ENCODE results near the gene SLC4A7.
"Not testable (repeated sequence)": the region's sequence is repeated elsewhere in the genome, so short reads cannot be mapped to it uniquely, and the experiment has no call there.

The SLC4A7 gene

GRCh38 chr3:27424812-27425521 is 59.2 kb downstream of the SLC4A7 start:
- 100% methylated on average over 1 of the region's 13 CpGs for WGBS (ENCODE audit: extremely low coverage, insufficient coverage, low lambda C conversion rate)

DNA sequence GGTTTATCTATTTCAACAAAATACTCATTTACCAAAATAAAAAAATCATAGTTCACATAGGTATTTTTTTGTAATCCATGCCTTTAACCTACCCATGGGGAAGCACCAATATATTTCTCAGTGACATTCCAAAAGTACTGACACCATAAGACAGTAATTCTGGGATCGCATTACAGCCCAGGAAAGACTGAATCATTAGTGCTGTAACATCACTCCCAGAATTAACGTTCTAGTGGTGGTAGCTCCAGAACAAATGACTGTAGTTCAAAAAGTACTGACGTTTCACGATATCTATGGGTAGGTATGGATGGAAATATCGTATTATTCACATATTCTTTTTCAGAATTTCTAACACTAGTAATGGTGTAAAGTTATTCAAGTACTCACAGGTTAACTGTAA is 60.7 kb downstream of the SLC4A7 start:
- Histone ChIP-seq H4K8ac (ENCODE audit: low read depth, low read length) (no peak overlapping the region), H3K23ac (ENCODE audit: low read length) (no peak overlapping the region), H4K5ac (ENCODE audit: low read length) (no peak overlapping the region), H3K36me3 (ENCODE audit: control insufficient read depth, insufficient read depth, low read length) (no peaks in the 10 kb centered on the region), H3K79me2 (ENCODE audit: control insufficient read depth, insufficient read depth, low read length) (no peaks in the 10 kb centered on the region), H3K4me3 (ENCODE audit: low read length) (no peak overlapping the region), H2BK5ac (ENCODE audit: low read length) (no peak overlapping the region), H3K4me1 (ENCODE audit: control insufficient read depth, low read depth, low read length) (no peaks in the 10 kb centered on the region), H3K4ac (ENCODE audit: low read depth, low read length) (no peak overlapping the region), H3K79me1 (ENCODE audit: low read length) (peaks cover 1% of the 10 kb centered on the region), H3K56ac (ENCODE audit: low read length) (no peak overlapping the region), H2BK15ac (replicated peaks; ENCODE audit: low read depth) (no peak overlapping the region), H2AK5ac (ENCODE audit: low read length) (no peak overlapping the region), H3K18ac (ENCODE audit: low read length) (no peak overlapping the region), H3K4me2 (ENCODE audit: low read length) (no peak overlapping the region), H3K9ac (ENCODE audit: low read length) (no peak overlapping the region), H3K27me3 (ENCODE audit: insufficient read depth, low read length, poor library complexity) (peaks cover 2% of the 10 kb centered on the region), H3K27ac (ENCODE audit: low read depth, low read length) (no peak overlapping the region), H2BK120ac (ENCODE audit: low read depth, low read length) (no peak overlapping the region)
- DNase-seq = peak; percentile 54
- WGBS (ENCODE audit: extremely low coverage, insufficient coverage, low lambda C conversion rate) = no CpG with 5 or more reads among the region's 5 CpGs

More at GRCh38 chr3:27424812-27425521, 59.2 kb downstream of the SLC4A7 start:
- H3K9ac ChIP-seq (ENCODE audit: low read length); H4K5ac ChIP-seq (ENCODE audit: low read length); H3K36me3 ChIP-seq (ENCODE audit: control insufficient read depth, insufficient read depth, low read length); H3K4me2 ChIP-seq (ENCODE audit: low read length); H4K8ac ChIP-seq (ENCODE audit: low read depth, low read length); H3K27me3 ChIP-seq (ENCODE audit: insufficient read depth, low read length, poor library complexity); H2AK5ac ChIP-seq (ENCODE audit: low read length); H3K56ac ChIP-seq (ENCODE audit: low read length); H3K79me2 ChIP-seq (ENCODE audit: control insufficient read depth, insufficient read depth, low read length); H3K4me3 ChIP-seq (ENCODE audit: low read length); DNase-seq; H3K4me1 ChIP-seq (ENCODE audit: control insufficient read depth, low read depth, low read length); H3K4ac ChIP-seq (ENCODE audit: low read depth, low read length); H2BK5ac ChIP-seq (ENCODE audit: low read length); H3K18ac ChIP-seq (ENCODE audit: low read length); H3K23ac ChIP-seq (ENCODE audit: low read length); H3K27ac ChIP-seq (ENCODE audit: low read depth, low read length); H3K79me1 ChIP-seq (ENCODE audit: low read length); H2BK120ac ChIP-seq (ENCODE audit: low read depth, low read length); H2BK15ac ChIP-seq (replicated peaks; ENCODE audit: low read depth): not testable (repeated sequence)

DNA sequence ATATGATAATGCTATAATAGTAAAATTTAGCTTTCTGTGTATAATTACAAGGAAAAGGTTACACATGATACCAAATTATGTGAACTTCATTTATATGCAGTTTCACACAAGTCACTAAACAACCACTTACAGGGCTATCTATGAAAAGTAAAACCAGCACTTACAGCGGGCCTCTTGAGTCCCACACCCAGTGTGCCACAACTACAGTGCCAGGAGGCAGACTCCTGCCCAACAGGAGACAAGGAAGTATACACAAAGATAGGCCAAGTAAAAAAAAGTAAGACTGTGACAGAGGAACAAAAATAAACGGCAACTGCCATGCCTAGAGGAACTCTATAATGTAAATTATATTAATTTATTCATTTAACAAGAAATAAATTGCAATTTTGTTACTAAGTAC is 61.6 kb downstream of the SLC4A7 start:
- no peaks in the 10 kb centered on the region for H3K36me3 ChIP-seq (ENCODE audit: control insufficient read depth, insufficient read depth, low read length)
- H3K4me2 ChIP-seq (ENCODE audit: low read length) = no peak overlapping the region
- no peak overlapping the region for H3K27ac ChIP-seq (ENCODE audit: low read depth, low read length)
- H3K27me3 ChIP-seq (ENCODE audit: insufficient read depth, low read length, poor library complexity) = peaks cover 2% of the 10 kb centered on the region
- no peak overlapping the region for H4K8ac ChIP-seq (ENCODE audit: low read depth, low read length)
- no peak overlapping the region for H3K4ac ChIP-seq (ENCODE audit: low read depth, low read length)
- no peak overlapping the region for H3K18ac ChIP-seq (ENCODE audit: low read length)
- no peak overlapping the region for H2BK15ac ChIP-seq (replicated peaks; ENCODE audit: low read depth)
- no CpG with 5 or more reads among the region's 2 CpGs for WGBS (ENCODE audit: extremely low coverage, insufficient coverage, low lambda C conversion rate)
- H3K79me2 ChIP-seq (ENCODE audit: control insufficient read depth, insufficient read depth, low read length) = no peaks in the 10 kb centered on the region
- no peak overlapping the region for H3K9ac ChIP-seq (ENCODE audit: low read length)
- no peak overlapping the region for H3K23ac ChIP-seq (ENCODE audit: low read length)
- no peak overlapping the region for H2BK5ac ChIP-seq (ENCODE audit: low read length)
- no peak overlapping the region for H3K4me3 ChIP-seq (ENCODE audit: low read length)
- H3K4me1 ChIP-seq (ENCODE audit: control insufficient read depth, low read depth, low read length) = no peaks in the 10 kb centered on the region
- H3K56ac ChIP-seq (ENCODE audit: low read length) = no peak overlapping the region
- H2BK120ac ChIP-seq (ENCODE audit: low read depth, low read length) = no peak overlapping the region
- H4K5ac ChIP-seq (ENCODE audit: low read length) = no peak overlapping the region
- no peak for DNase-seq
- H2AK5ac ChIP-seq (ENCODE audit: low read length) = no peak overlapping the region
- peaks cover 1% of the 10 kb centered on the region for H3K79me1 ChIP-seq (ENCODE audit: low read length)

DNA sequence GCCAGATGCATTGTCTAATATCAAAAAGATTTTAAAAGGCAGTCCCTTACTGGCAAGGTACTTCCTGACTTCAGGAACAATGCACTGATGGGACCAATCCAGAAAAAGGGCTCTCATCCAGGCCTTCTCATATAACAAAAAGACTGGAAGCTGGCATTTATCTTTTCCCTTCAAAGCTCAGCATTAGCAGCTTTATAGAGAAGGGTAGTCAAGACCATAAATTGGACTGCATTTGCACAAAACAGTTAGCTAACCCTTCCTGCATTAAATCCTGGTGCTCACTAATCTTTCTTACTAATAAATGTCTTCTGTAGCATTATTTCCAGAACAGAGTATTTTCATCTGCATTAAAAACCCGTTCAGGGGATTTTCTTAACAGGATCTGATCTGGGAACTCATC is 69.0 kb downstream of the SLC4A7 start:
- H3K4me3 ChIP-seq (ENCODE audit: low read length) = no peak overlapping the region
- no peak overlapping the region for H4K5ac ChIP-seq (ENCODE audit: low read length)
- no peak overlapping the region for H4K8ac ChIP-seq (ENCODE audit: low read depth, low read length)
- no peak overlapping the region for H2AK5ac ChIP-seq (ENCODE audit: low read length)
- H2BK5ac ChIP-seq (ENCODE audit: low read length) = no peak overlapping the region
- no peak for DNase-seq
- H3K4ac ChIP-seq (ENCODE audit: low read depth, low read length) = no peak overlapping the region
- no peaks in the 10 kb centered on the region for H3K4me1 ChIP-seq (ENCODE audit: control insufficient read depth, low read depth, low read length)
- H3K79me2 ChIP-seq (ENCODE audit: control insufficient read depth, insufficient read depth, low read length) = no peaks in the 10 kb centered on the region
- no peak overlapping the region for H3K27ac ChIP-seq (ENCODE audit: low read depth, low read length)
- no CpG with 5 or more reads among the region's 1 CpG for WGBS (ENCODE audit: extremely low coverage, insufficient coverage, low lambda C conversion rate)
- no peak overlapping the region for H2BK120ac ChIP-seq (ENCODE audit: low read depth, low read length)
- H3K79me1 ChIP-seq (ENCODE audit: low read length) = peaks cover 2% of the 10 kb centered on the region
- H2BK15ac ChIP-seq (replicated peaks; ENCODE audit: low read depth) = no peak overlapping the region
- H3K18ac ChIP-seq (ENCODE audit: low read length) = no peak overlapping the region
- H3K9ac ChIP-seq (ENCODE audit: low read length) = no peak overlapping the region
- no peaks in the 10 kb centered on the region for H3K27me3 ChIP-seq (ENCODE audit: insufficient read depth, low read length, poor library complexity)
- H3K36me3 ChIP-seq (ENCODE audit: control insufficient read depth, insufficient read depth, low read length) = no peaks in the 10 kb centered on the region
- no peak overlapping the region for H3K4me2 ChIP-seq (ENCODE audit: low read length)
- no peak overlapping the region for H3K56ac ChIP-seq (ENCODE audit: low read length)
- H3K23ac ChIP-seq (ENCODE audit: low read length) = no peak overlapping the region

DNA sequence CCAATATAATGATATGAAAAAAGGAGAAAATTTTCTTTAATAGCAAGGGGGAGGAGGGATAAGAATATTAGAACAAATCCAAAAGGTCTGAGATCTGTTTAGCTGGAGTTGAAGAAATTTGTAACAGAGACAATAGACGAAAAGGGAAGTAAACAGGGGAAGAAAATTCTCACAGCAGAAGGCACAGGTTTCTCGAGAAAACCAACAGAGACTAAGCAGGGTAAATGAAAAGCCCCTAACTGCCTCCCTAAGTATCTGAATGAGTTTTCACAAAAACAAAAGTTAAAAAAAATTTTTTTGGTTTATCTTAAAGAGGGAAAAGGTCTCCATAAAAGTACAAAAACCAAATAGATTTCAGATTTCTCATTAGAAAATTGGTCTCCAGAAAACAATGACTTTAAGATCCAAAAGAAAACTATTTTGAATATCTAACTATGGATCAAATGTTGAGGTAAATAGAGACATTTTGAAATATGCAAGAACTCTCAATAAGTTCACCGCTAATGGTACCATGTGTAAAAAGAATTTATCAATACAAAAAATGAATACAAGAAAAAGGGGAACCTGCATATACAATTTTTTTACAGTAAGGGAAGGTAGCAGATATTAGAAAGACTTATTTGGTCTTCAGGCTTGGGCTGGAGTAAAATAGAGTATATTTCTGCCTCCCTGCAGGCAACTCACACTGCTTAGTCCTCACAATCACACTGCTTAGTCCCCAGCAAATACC is 91.1 kb downstream of the SLC4A7 start:
- Histone ChIP-seq H3K36me3 (ENCODE audit: control insufficient read depth, insufficient read depth, low read length) (no peaks in the 10 kb centered on the region), H3K79me2 (ENCODE audit: control insufficient read depth, insufficient read depth, low read length) (no peaks in the 10 kb centered on the region)

More for the DNA sequence above, 91.1 kb downstream of the SLC4A7 start:
- H2BK5ac ChIP-seq (ENCODE audit: low read length) = no peak overlapping the region
- H4K8ac ChIP-seq (ENCODE audit: low read depth, low read length) = no peak overlapping the region
- no peak overlapping the region for H3K4me3 ChIP-seq (ENCODE audit: low read length)
- no peaks in the 10 kb centered on the region for H3K79me1 ChIP-seq (ENCODE audit: low read length)
- H2BK120ac ChIP-seq (ENCODE audit: low read depth, low read length) = no peak overlapping the region
- no peak overlapping the region for H3K56ac ChIP-seq (ENCODE audit: low read length)
- no peak overlapping the region for H3K4ac ChIP-seq (ENCODE audit: low read depth, low read length)
- H3K18ac ChIP-seq (ENCODE audit: low read length) = no peak overlapping the region
- no CpG with 5 or more reads among the region's 3 CpGs for WGBS (ENCODE audit: extremely low coverage, insufficient coverage, low lambda C conversion rate)
- no peak for DNase-seq
- H3K4me1 ChIP-seq (ENCODE audit: control insufficient read depth, low read depth, low read length) = no peaks in the 10 kb centered on the region
- H3K23ac ChIP-seq (ENCODE audit: low read length) = no peak overlapping the region
- H3K9ac ChIP-seq (ENCODE audit: low read length) = no peak overlapping the region
- no peak overlapping the region for H3K27ac ChIP-seq (ENCODE audit: low read depth, low read length)
- no peak overlapping the region for H3K4me2 ChIP-seq (ENCODE audit: low read length)
- no peak overlapping the region for H2AK5ac ChIP-seq (ENCODE audit: low read length)
- H2BK15ac ChIP-seq (replicated peaks; ENCODE audit: low read depth) = no peak overlapping the region
- no peaks in the 10 kb centered on the region for H3K27me3 ChIP-seq (ENCODE audit: insufficient read depth, low read length, poor library complexity)
- no peak overlapping the region for H4K5ac ChIP-seq (ENCODE audit: low read length)

All from mesendoderm (in vitro differentiated cells).